ENCODE results near the gene OR51S1. TPM values are rescaled to one million over a fixed set of nuclear protein-coding genes. Genes with fewer than 3 reads are reported as not detected.
"Not testable (repeated sequence)": the region's sequence is repeated elsewhere in the genome, so short reads cannot be mapped to it uniquely, and the experiment has no call there.

Gene OR51S1
- total RNA-seq, 1 donor from 2014 or later, result not detected

GRCh38 chr11:4809246-4809645, 39.8 kb downstream of the OR51S1 start:
- H3K4me1 Mint-ChIP-seq (ENCODE audit: unreplicated experiment), result no peaks in the 10 kb centered on the region
- no peaks in the 10 kb centered on the region for H3K9me3 Mint-ChIP-seq (ENCODE audit: unreplicated experiment)
- no peak for TF ChIP-seq CTCF (IDR thresholded peaks at IDR 0.05; ENCODE audit: unreplicated experiment)
- DNase-seq (ENCODE audit: low spot score), result no peak
- H3K36me3 Mint-ChIP-seq (ENCODE audit: low read depth, unreplicated experiment), result no peaks in the 10 kb centered on the region
- no peaks in the 10 kb centered on the region for H3K27me3 Mint-ChIP-seq (ENCODE audit: unreplicated experiment)
- no peak overlapping the region for H3K4me3 Mint-ChIP-seq (ENCODE audit: unreplicated experiment)
- H3K27ac Mint-ChIP-seq (ENCODE audit: unreplicated experiment), result no peak overlapping the region

GRCh38 chr11:4808476-4808875, 40.5 kb downstream of the OR51S1 start:
- Mint-ChIP-seq H3K4me3 (ENCODE audit: unreplicated experiment) (no peak overlapping the region), H3K36me3 (ENCODE audit: low read depth, unreplicated experiment) (no peaks in the 10 kb centered on the region), H3K27me3 (ENCODE audit: unreplicated experiment) (no peaks in the 10 kb centered on the region), H3K4me1 (ENCODE audit: unreplicated experiment) (no peaks in the 10 kb centered on the region), H3K27ac (ENCODE audit: unreplicated experiment) (no peak overlapping the region), H3K9me3 (ENCODE audit: unreplicated experiment) (no peaks in the 10 kb centered on the region)
- no peak for DNase-seq (ENCODE audit: low spot score)
- no peak for TF ChIP-seq CTCF (IDR thresholded peaks at IDR 0.05; ENCODE audit: unreplicated experiment)

GRCh38 chr11:4804280-4804679, 44.7 kb downstream of the OR51S1 start, which contains the start of gene OR52R1:
OR52R1 (minus strand) TSS chr11:4804380; CDS start chr11:4804380, 0 bp downstream.
- no peak within 1 kb of the TSS for H3K27ac Mint-ChIP-seq (ENCODE audit: unreplicated experiment)
- no peaks in the 10 kb centered on the region for H3K9me3 Mint-ChIP-seq (ENCODE audit: unreplicated experiment)
- H3K4me3 Mint-ChIP-seq (ENCODE audit: unreplicated experiment), result no peak within 1 kb of the TSS
- H3K27me3 Mint-ChIP-seq (ENCODE audit: unreplicated experiment), result no peaks in the 10 kb centered on the region
- H3K4me1 Mint-ChIP-seq (ENCODE audit: unreplicated experiment), result no peaks in the 10 kb centered on the region
- no peak for DNase-seq (ENCODE audit: low spot score)
- no peaks in the 10 kb centered on the region for H3K36me3 Mint-ChIP-seq (ENCODE audit: low read depth, unreplicated experiment)
- TF ChIP-seq CTCF (IDR thresholded peaks at IDR 0.05; ENCODE audit: unreplicated experiment), result no peak

- not testable (repeated sequence) for H3K4me1 Mint-ChIP-seq (ENCODE audit: unreplicated experiment); H3K27ac Mint-ChIP-seq (ENCODE audit: unreplicated experiment); H3K9me3 Mint-ChIP-seq (ENCODE audit: unreplicated experiment); DNase-seq (ENCODE audit: low spot score); H3K36me3 Mint-ChIP-seq (ENCODE audit: low read depth, unreplicated experiment); H3K27me3 Mint-ChIP-seq (ENCODE audit: unreplicated experiment); H3K4me3 Mint-ChIP-seq (ENCODE audit: unreplicated experiment)
Observed at GRCh38 chr11:4801316-4801715, 47.7 kb downstream of the OR51S1 start.

- H3K4me3 Mint-ChIP-seq (ENCODE audit: unreplicated experiment), result no peak overlapping the region
- no peaks in the 10 kb centered on the region for H3K9me3 Mint-ChIP-seq (ENCODE audit: unreplicated experiment)
- no peaks in the 10 kb centered on the region for H3K4me1 Mint-ChIP-seq (ENCODE audit: unreplicated experiment)
- no peaks in the 10 kb centered on the region for H3K36me3 Mint-ChIP-seq (ENCODE audit: low read depth, unreplicated experiment)
- no peak overlapping the region for H3K27ac Mint-ChIP-seq (ENCODE audit: unreplicated experiment)
- no peak for TF ChIP-seq CTCF (IDR thresholded peaks at IDR 0.05; ENCODE audit: unreplicated experiment)
- no peak for DNase-seq (ENCODE audit: low spot score)
- H3K27me3 Mint-ChIP-seq (ENCODE audit: unreplicated experiment), result no peaks in the 10 kb centered on the region
Observed at GRCh38 chr11:4798427-4799183, 50.4 kb downstream of the OR51S1 start.

Other genes starting within 250 kb of the OR51S1 start
- gene TRIM68, start 241.0 kb downstream of the OR51S1 start, total RNA-seq (ENCODE audit: unreplicated experiment), result 15.2 TPM
- not detected for gene OR51D1, start 211.7 kb downstream of the OR51S1 start, total RNA-seq (ENCODE audit: unreplicated experiment)
- gene OR51E1, start 205.2 kb downstream of the OR51S1 start, total RNA-seq (ENCODE audit: unreplicated experiment), result not detected
- not detected for gene OR51E2, start 151.4 kb downstream of the OR51S1 start, total RNA-seq (ENCODE audit: unreplicated experiment)
- gene MMP26, start 144.4 kb downstream of the OR51S1 start, total RNA-seq (ENCODE audit: unreplicated experiment), result not detected
- not detected for gene OR51F1, start 79.3 kb downstream of the OR51S1 start, total RNA-seq (ENCODE audit: unreplicated experiment)
- not detected for gene OR52R1, start 44.8 kb downstream of the OR51S1 start, total RNA-seq (ENCODE audit: unreplicated experiment)
- not detected for gene OR51F2, start 27.9 kb downstream of the OR51S1 start, total RNA-seq (ENCODE audit: unreplicated experiment)
- not detected for gene OR51T1, start 32.7 kb upstream of the OR51S1 start, total RNA-seq (ENCODE audit: unreplicated experiment)
- gene OR51A7, start 54.6 kb upstream of the OR51S1 start, total RNA-seq (ENCODE audit: unreplicated experiment), result not detected
- gene OR51G2, start 70.1 kb upstream of the OR51S1 start, total RNA-seq (ENCODE audit: unreplicated experiment), result not detected
- gene OR51G1, start 75.1 kb upstream of the OR51S1 start, total RNA-seq (ENCODE audit: unreplicated experiment), result not detected
- not detected for gene OR51A4, start 98.4 kb upstream of the OR51S1 start, total RNA-seq (ENCODE audit: unreplicated experiment)
- not detected for gene OR51A2, start 106.5 kb upstream of the OR51S1 start, total RNA-seq (ENCODE audit: unreplicated experiment)
- not detected for gene OR51L1, start 145.6 kb upstream of the OR51S1 start, total RNA-seq (ENCODE audit: unreplicated experiment)
- gene OR52J3, start 197.3 kb upstream of the OR51S1 start, total RNA-seq (ENCODE audit: unreplicated experiment), result not detected
- gene OR52E2, start 210.4 kb upstream of the OR51S1 start, total RNA-seq (ENCODE audit: unreplicated experiment), result not detected
- gene OR52E1, start 220.4 kb upstream of the OR51S1 start, total RNA-seq (ENCODE audit: unreplicated experiment), result not detected

Data from endothelial cell (in vitro differentiated cells).